GM23338 (cell line): Measurements from ENCODE around the gene TMEM163. TPM values are rescaled to one million over a fixed set of nuclear protein-coding genes. Genes with fewer than 3 reads are reported as not detected.

Source experiments
- ATAC-seq: fragments of 200-7000 bp; cut with Tn5 transposase; 3 replicates; pipeline ENCODE4 v1.9.1; 2020
- DNase-seq: peaks from one replicate; pipeline ENCODE4 v3.0.0-alpha.2; 2015; ENCODE audit warnings: low spot score
- H2AFZ ChIP-seq: fragments of 200-600 bp; sonication (generic); 2 replicates; pipeline ENCODE4 v1.8.0; 2016; ENCODE audit warnings: antibody characterized with exemption, mild to moderate bottlenecking, moderate library complexity
- H3F3A ChIP-seq: fragments of 200-600 bp; sonication (generic); replicated peaks from 2 replicates; pipeline ENCODE4 v1.8.0; 2017; ENCODE audit warnings: antibody characterized with exemption, mixed run types, low read depth
- H3K27ac ChIP-seq: fragments of 200-600 bp; sonication (generic); 2 replicates; pipeline ENCODE4 v1.6.1; 2016; ENCODE audit warnings: low read depth
- H3K27me3 ChIP-seq: fragments of 200-600 bp; sonication (generic); 2 replicates; pipeline ENCODE4 v1.8.0; 2016; ENCODE audit warnings: mild to moderate bottlenecking, mixed run types, moderate library complexity; ENCODE audit not compliant: insufficient read depth
- H3K36me3 ChIP-seq: fragments of 200-600 bp; sonication (generic); 2 replicates; pipeline ENCODE4 v1.8.0; 2016; ENCODE audit warnings: mild to moderate bottlenecking; ENCODE audit not compliant: insufficient read depth
- H3K4me1 ChIP-seq: fragments of 200-600 bp; sonication (generic); 2 replicates; pipeline ENCODE4 v1.8.0; 2016; ENCODE audit warnings: mild to moderate bottlenecking, moderate library complexity; ENCODE audit not compliant: insufficient read depth
- H3K4me2 ChIP-seq: fragments of 200-600 bp; sonication (generic); 2 replicates; pipeline ENCODE4 v1.7.1; 2017; ENCODE audit warnings: mixed run types
- H3K4me3 ChIP-seq: fragments of 200-600 bp; sonication (generic); 2 replicates; pipeline ENCODE4 v1.6.1; 2016; ENCODE audit warnings: mixed run types
- H3K79me2 ChIP-seq: fragments of 200-600 bp; sonication (generic); replicated peaks from 2 replicates; pipeline ENCODE4 v1.8.0; 2017; ENCODE audit warnings: mild to moderate bottlenecking; ENCODE audit not compliant: insufficient read depth
- H3K9me2 ChIP-seq: fragments of 200-600 bp; sonication (generic); 2 replicates; pipeline ENCODE4 v1.8.0; 2017; ENCODE audit not compliant: insufficient read depth
- H4K20me1 ChIP-seq: fragments of 200-600 bp; sonication (generic); replicated peaks from 2 replicates; pipeline ENCODE4 v1.8.0; 2017; ENCODE audit warnings: mild to moderate bottlenecking; ENCODE audit not compliant: insufficient read depth
- H3K27ac Mint-ChIP-seq: 2 replicates; pipeline ENCODE4 v1.8.0; 2020; ENCODE audit warnings: inconsistent platforms, mild to moderate bottlenecking, moderate library complexity, mixed read lengths
- H3K27me3 Mint-ChIP-seq: 3 replicates; pipeline ENCODE4 v1.8.0; 2022; ENCODE audit warnings: low read depth, mild to moderate bottlenecking, moderate library complexity, mixed read lengths, inconsistent platforms; ENCODE audit not compliant: insufficient read depth, poor library complexity
- H3K36me3 Mint-ChIP-seq: 3 replicates; pipeline ENCODE4 v1.8.0; 2021; ENCODE audit warnings: low read depth, mild to moderate bottlenecking, inconsistent platforms, moderate library complexity, mixed read lengths
- H3K4me1 Mint-ChIP-seq: 3 replicates; pipeline ENCODE4 v1.8.0; 2020; ENCODE audit warnings: mild to moderate bottlenecking, inconsistent platforms, mixed read lengths
- H3K4me3 Mint-ChIP-seq: 3 replicates; pipeline ENCODE4 v1.8.0; 2021; ENCODE audit warnings: moderate library complexity, mild to moderate bottlenecking, inconsistent platforms, mixed read lengths
- H3K9me3 Mint-ChIP-seq: 3 replicates; pipeline ENCODE4 v1.8.0; 2020; ENCODE audit warnings: moderate library complexity, mild to moderate bottlenecking, inconsistent platforms, mixed read lengths
- CREB1 ChIP-seq: fragments of 250-450 bp; sonication (Bioruptor Pico); IDR thresholded peaks from 2 replicates; pipeline ENCODE4 v1.5.0; 2020; ENCODE audit warnings: low read depth, mild to moderate bottlenecking, moderate library complexity
- CTCF ChIP-seq, 2 experiments: fragments of 200-600 bp in 1 of 2; sonication (generic) in 1 of 2; conservative IDR thresholded peaks; 2 replicates each; pipeline versions ENCODE4 v1.5.1 to v1.6.1; 2016 to 2017; ENCODE audit warnings: antibody characterized with exemption in 2 of 2, low read depth in 2 of 2, mild to moderate bottlenecking in 2 of 2, moderate library complexity in 1 of 2
- EZH2 ChIP-seq: fragments of 200-600 bp; sonication (generic); IDR thresholded peaks from one replicate; pipeline ENCODE4 v1.8.0; 2017; ENCODE audit warnings: antibody characterized with exemption, mild to moderate bottlenecking, low read depth; ENCODE audit not compliant: unreplicated experiment
- EZH2phosphoT487 ChIP-seq: fragments of 200-600 bp; sonication (generic); IDR thresholded peaks from one replicate; pipeline ENCODE4 v1.8.1; 2018; ENCODE audit warnings: antibody characterized with exemption; ENCODE audit not compliant: unreplicated experiment
- JUNB ChIP-seq: IDR thresholded peaks from one replicate; pipeline ENCODE4 v1.6.1; 2016; ENCODE audit warnings: antibody characterized with exemption; ENCODE audit not compliant: unreplicated experiment
- NANOG ChIP-seq: IDR thresholded peaks from 2 replicates; pipeline ENCODE4 v1.6.1; 2016; ENCODE audit warnings: antibody characterized with exemption, borderline replicate concordance
- POLR2AphosphoS5 ChIP-seq: IDR thresholded peaks from 2 replicates; pipeline ENCODE4 v1.6.1; 2016; ENCODE audit warnings: antibody characterized with exemption, low read depth
- STAT1 ChIP-seq: IDR thresholded peaks from one replicate; pipeline ENCODE4 v1.6.1; 2016; ENCODE audit warnings: antibody characterized with exemption; ENCODE audit not compliant: unreplicated experiment
- ZNF114 ChIP-seq: fragments of 250-450 bp; sonication (Bioruptor Pico); IDR thresholded peaks from 2 replicates; pipeline ENCODE4 v1.5.0; 2020; ENCODE audit warnings: mild to moderate bottlenecking, moderate library complexity
- ZNF331 ChIP-seq: fragments of 250-450 bp; sonication (Bioruptor Pico); IDR thresholded peaks from 2 replicates; pipeline ENCODE4 v1.5.0; 2020; ENCODE audit warnings: low read depth, mild to moderate bottlenecking, moderate library complexity
- polyA plus RNA-seq: library from polyadenylated mRNA; unstranded; fragments of >200 nt; fragmentation: Nextera tagmentation; extraction: Ambion mirVana; gene quantifications from 2 replicates; pipeline ENCODE4 v1.2.1, GENCODE V29; 2016
- total RNA-seq: library from RNA; depleted of rRNA; stranded (reverse); fragments of >200 nt; shearing (Covaris generic); gene quantifications from 2 replicates; pipeline ENCODE4 v1.2.3, GENCODE V29; 2014
- TF ChIP-seq, protein P1 (sequence below): IDR thresholded peaks from one replicate; pipeline ENCODE4 v1.6.1; 2018; ENCODE audit warnings: antibody characterized with exemption; ENCODE audit not compliant: unreplicated experiment
- TF ChIP-seq, protein P2 (sequence below): IDR thresholded peaks from 2 replicates; pipeline ENCODE4 v1.6.1; 2016; ENCODE audit warnings: antibody characterized with exemption
- TF ChIP-seq, protein P3 (sequence below): fragments of 250-450 bp; sonication (Bioruptor Pico); IDR thresholded peaks from 2 replicates; pipeline ENCODE4 v1.5.0; 2020; ENCODE audit warnings: mild to moderate bottlenecking, moderate library complexity

Gene TMEM163
- total and polyA plus RNA-seq, 2 experiments from 2014 or later: 1.1 to 1.8 TPM

- Mint-ChIP-seq H3K27ac (no peak overlapping the region), H3K27me3 (peaks cover 3% of the 10 kb centered on the region), H3K36me3 (peaks cover 32% of the 10 kb centered on the region), H3K4me1 (peaks cover 20% of the 10 kb centered on the region), H3K9me3 (peaks cover 40% of the 10 kb centered on the region), H3K4me3 (no peak overlapping the region)
- peaks cover 18% of the 10 kb centered on the region for H3K4me1 ChIP-seq
- H2AFZ ChIP-seq: no peak overlapping the region
- H3K4me3 ChIP-seq: no peak overlapping the region
- no peaks in the 10 kb centered on the region for H3K27me3 ChIP-seq
- H3K79me2 ChIP-seq: no peaks in the 10 kb centered on the region
- no peak overlapping the region for H3K27ac ChIP-seq
- ATAC-seq (peak; percentile 55), DNase-seq (peak; percentile 24)
- peaks cover 7% of the 10 kb centered on the region; the same call in 1 of the 2 replicates for H3K9me2 ChIP-seq
- H3K36me3 ChIP-seq: peaks cover 9% of the 10 kb centered on the region
- no peaks in the 10 kb centered on the region for H4K20me1 ChIP-seq
- H3F3A ChIP-seq: no peaks in the 10 kb centered on the region
- TF ChIP-seq, protein P1, sequence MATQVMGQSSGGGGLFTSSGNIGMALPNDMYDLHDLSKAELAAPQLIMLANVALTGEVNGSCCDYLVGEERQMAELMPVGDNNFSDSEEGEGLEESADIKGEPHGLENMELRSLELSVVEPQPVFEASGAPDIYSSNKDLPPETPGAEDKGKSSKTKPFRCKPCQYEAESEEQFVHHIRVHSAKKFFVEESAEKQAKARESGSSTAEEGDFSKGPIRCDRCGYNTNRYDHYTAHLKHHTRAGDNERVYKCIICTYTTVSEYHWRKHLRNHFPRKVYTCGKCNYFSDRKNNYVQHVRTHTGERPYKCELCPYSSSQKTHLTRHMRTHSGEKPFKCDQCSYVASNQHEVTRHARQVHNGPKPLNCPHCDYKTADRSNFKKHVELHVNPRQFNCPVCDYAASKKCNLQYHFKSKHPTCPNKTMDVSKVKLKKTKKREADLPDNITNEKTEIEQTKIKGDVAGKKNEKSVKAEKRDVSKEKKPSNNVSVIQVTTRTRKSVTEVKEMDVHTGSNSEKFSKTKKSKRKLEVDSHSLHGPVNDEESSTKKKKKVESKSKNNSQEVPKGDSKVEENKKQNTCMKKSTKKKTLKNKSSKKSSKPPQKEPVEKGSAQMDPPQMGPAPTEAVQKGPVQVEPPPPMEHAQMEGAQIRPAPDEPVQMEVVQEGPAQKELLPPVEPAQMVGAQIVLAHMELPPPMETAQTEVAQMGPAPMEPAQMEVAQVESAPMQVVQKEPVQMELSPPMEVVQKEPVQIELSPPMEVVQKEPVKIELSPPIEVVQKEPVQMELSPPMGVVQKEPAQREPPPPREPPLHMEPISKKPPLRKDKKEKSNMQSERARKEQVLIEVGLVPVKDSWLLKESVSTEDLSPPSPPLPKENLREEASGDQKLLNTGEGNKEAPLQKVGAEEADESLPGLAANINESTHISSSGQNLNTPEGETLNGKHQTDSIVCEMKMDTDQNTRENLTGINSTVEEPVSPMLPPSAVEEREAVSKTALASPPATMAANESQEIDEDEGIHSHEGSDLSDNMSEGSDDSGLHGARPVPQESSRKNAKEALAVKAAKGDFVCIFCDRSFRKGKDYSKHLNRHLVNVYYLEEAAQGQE: no peak
- TF ChIP-seq EZH2 (no peak), JUNB (no peak), STAT1 (no peak), EZH2phosphoT487 (no peak), ZNF114 (CRISPR knock-in tag) (no peak), CREB1 (no peak), NANOG (no peak), ZNF331 (CRISPR knock-in tag) (no peak), CTCF (conservative IDR thresholded peaks at IDR 0.05; ENCODE audit: low read depth in 2 of 2) (no peak), POLR2AphosphoS5 (no peak)
- TF ChIP-seq, protein P2, sequence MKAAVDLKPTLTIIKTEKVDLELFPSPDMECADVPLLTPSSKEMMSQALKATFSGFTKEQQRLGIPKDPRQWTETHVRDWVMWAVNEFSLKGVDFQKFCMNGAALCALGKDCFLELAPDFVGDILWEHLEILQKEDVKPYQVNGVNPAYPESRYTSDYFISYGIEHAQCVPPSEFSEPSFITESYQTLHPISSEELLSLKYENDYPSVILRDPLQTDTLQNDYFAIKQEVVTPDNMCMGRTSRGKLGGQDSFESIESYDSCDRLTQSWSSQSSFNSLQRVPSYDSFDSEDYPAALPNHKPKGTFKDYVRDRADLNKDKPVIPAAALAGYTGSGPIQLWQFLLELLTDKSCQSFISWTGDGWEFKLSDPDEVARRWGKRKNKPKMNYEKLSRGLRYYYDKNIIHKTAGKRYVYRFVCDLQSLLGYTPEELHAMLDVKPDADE: no peak
- TF ChIP-seq, protein P3, sequence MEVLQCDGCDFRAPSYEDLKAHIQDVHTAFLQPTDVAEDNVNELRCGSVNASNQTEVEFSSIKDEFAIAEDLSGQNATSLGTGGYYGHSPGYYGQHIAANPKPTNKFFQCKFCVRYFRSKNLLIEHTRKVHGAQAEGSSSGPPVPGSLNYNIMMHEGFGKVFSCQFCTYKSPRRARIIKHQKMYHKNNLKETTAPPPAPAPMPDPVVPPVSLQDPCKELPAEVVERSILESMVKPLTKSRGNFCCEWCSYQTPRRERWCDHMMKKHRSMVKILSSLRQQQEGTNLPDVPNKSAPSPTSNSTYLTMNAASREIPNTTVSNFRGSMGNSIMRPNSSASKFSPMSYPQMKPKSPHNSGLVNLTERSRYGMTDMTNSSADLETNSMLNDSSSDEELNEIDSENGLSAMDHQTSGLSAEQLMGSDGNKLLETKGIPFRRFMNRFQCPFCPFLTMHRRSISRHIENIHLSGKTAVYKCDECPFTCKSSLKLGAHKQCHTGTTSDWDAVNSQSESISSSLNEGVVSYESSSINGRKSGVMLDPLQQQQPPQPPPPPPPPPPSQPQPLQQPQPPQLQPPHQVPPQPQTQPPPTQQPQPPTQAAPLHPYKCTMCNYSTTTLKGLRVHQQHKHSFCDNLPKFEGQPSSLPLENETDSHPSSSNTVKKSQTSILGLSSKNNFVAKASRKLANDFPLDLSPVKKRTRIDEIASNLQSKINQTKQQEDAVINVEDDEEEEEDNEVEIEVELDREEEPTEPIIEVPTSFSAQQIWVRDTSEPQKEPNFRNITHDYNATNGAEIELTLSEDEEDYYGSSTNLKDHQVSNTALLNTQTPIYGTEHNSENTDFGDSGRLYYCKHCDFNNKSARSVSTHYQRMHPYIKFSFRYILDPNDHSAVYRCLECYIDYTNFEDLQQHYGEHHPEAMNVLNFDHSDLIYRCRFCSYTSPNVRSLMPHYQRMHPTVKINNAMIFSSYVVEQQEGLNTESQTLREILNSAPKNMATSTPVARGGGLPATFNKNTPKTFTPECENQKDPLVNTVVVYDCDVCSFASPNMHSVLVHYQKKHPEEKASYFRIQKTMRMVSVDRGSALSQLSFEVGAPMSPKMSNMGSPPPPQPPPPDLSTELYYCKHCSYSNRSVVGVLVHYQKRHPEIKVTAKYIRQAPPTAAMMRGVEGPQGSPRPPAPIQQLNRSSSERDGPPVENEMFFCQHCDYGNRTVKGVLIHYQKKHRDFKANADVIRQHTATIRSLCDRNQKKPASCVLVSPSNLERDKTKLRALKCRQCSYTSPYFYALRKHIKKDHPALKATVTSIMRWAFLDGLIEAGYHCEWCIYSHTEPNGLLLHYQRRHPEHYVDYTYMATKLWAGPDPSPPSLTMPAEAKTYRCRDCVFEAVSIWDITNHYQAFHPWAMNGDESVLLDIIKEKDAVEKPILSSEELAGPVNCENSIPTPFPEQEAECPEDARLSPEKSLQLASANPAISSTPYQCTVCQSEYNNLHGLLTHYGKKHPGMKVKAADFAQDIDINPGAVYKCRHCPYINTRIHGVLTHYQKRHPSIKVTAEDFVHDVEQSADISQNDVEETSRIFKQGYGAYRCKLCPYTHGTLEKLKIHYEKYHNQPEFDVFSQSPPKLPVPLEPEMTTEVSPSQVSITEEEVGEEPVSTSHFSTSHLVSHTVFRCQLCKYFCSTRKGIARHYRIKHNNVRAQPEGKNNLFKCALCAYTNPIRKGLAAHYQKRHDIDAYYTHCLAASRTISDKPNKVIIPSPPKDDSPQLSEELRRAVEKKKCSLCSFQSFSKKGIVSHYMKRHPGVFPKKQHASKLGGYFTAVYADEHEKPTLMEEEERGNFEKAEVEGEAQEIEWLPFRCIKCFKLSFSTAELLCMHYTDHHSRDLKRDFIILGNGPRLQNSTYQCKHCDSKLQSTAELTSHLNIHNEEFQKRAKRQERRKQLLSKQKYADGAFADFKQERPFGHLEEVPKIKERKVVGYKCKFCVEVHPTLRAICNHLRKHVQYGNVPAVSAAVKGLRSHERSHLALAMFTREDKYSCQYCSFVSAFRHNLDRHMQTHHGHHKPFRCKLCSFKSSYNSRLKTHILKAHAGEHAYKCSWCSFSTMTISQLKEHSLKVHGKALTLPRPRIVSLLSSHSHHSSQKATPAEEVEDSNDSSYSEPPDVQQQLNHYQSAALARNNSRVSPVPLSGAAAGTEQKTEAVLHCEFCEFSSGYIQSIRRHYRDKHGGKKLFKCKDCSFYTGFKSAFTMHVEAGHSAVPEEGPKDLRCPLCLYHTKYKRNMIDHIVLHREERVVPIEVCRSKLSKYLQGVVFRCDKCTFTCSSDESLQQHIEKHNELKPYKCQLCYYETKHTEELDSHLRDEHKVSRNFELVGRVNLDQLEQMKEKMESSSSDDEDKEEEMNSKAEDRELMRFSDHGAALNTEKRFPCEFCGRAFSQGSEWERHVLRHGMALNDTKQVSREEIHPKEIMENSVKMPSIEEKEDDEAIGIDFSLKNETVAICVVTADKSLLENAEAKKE: no peak
- H3K4me2 ChIP-seq: peak overlapping the region; percentile 24
These were observed 126.4 kb downstream of the TMEM163 start for GRCh38 chr2:134592377-134592776.
